IMR-90 (cell line): Measurements from ENCODE around the gene GPC4. TPM values are rescaled to one million over a fixed set of nuclear protein-coding genes. Genes with fewer than 3 reads are reported as not detected.

Source experiments
- ATAC-seq: fragments of 200-7000 bp; cut with Tn5 transposase; 2 replicates; pipeline ENCODE4 v1.9.1; 2020; ENCODE audit warnings: low read depth, mild to moderate bottlenecking, moderate library complexity
- BruUV-seq: library from RNA; stranded (reverse); fragments of 400-500 nt; replicated peaks from 2 replicates; lab custom pipeline; 2021; lab: Mats Ljungman, UMichigan
- CTCF ChIA-PET: fragments of 300-600 bp; formaldehyde crosslinking; extraction: SDS; loops from one replicate; lab custom pipeline; 2021; ENCODE audit warnings: antibody characterized with exemption; lab: Yijun Ruan, JAX
- POLR2A ChIA-PET: fragments of 300-600 bp; sonication (Branson Sonifier 250); formaldehyde crosslinking; loops from one replicate; lab custom pipeline; 2022; ENCODE audit warnings: antibody characterized with exemption; ENCODE audit not compliant: unreplicated experiment; lab: Charles Lee
- DNase-seq: peaks from one replicate; pipeline ENCODE4 v3.0.0; 2013
- H2AFZ ChIP-seq: replicated peaks from 2 replicates; pipeline ENCODE3; 2013; ENCODE audit warnings: low read length, mild to moderate bottlenecking; ENCODE audit not compliant: poor library complexity
- H2AK5ac ChIP-seq: 2 replicates; pipeline ENCODE4 v1.6.1; 2013; ENCODE audit warnings: low read depth, low read length, inconsistent platforms
- H2AK9ac ChIP-seq: replicated peaks from 2 replicates; pipeline ENCODE3; 2013; ENCODE audit warnings: mild to moderate bottlenecking, low read depth, low read length, moderate library complexity; ENCODE audit not compliant: poor library complexity
- H2BK120ac ChIP-seq: 2 replicates; pipeline ENCODE4 v1.6.1; 2013; ENCODE audit warnings: low read depth, low read length, inconsistent platforms
- H2BK15ac ChIP-seq: 3 replicates; pipeline ENCODE4 v1.6.1; 2013; ENCODE audit warnings: low read depth, low read length, inconsistent platforms
- H2BK20ac ChIP-seq: 2 replicates; pipeline ENCODE4 v1.6.1; 2013; ENCODE audit warnings: low read depth, mild to moderate bottlenecking, inconsistent platforms, low read length, moderate library complexity
- H2BK5ac ChIP-seq: 2 replicates; pipeline ENCODE4 v1.6.1; 2013; ENCODE audit warnings: mild to moderate bottlenecking, low read depth, low read length, inconsistent platforms; ENCODE audit not compliant: poor library complexity, severe bottlenecking
- H3K14ac ChIP-seq: replicated peaks from 2 replicates; pipeline ENCODE4 v1.6.1; 2013; ENCODE audit warnings: low read depth, low read length, inconsistent platforms
- H3K18ac ChIP-seq: 2 replicates; pipeline ENCODE4 v1.6.1; 2013; ENCODE audit warnings: low read depth, low read length, control low read depth
- H3K23ac ChIP-seq: 2 replicates; pipeline ENCODE4 v1.6.1; 2013; ENCODE audit warnings: low read depth, low read length, inconsistent platforms
- H3K27ac ChIP-seq: 2 replicates; pipeline ENCODE4 v1.5.1; 2013; ENCODE audit warnings: mild to moderate bottlenecking, control low read depth, low read length; ENCODE audit not compliant: insufficient read depth
- H3K27me3 ChIP-seq: 2 replicates; pipeline ENCODE4 v1.6.1; 2013; ENCODE audit warnings: low read length; ENCODE audit not compliant: control insufficient read depth, insufficient read depth
- H3K36me3 ChIP-seq: 2 replicates; pipeline ENCODE4 v1.6.1; 2013; ENCODE audit warnings: low read length, mixed read lengths; ENCODE audit not compliant: control insufficient read depth, insufficient read depth
- H3K4ac ChIP-seq: 2 replicates; pipeline ENCODE4 v1.6.1; 2013; ENCODE audit warnings: low read depth, low read length, inconsistent platforms
- H3K4me1 ChIP-seq: 2 replicates; pipeline ENCODE4 v1.6.1; 2013; ENCODE audit warnings: low read length, mixed read lengths; ENCODE audit not compliant: control insufficient read depth, insufficient read depth
- H3K4me2 ChIP-seq: 2 replicates; pipeline ENCODE4 v1.6.1; 2013; ENCODE audit warnings: low read depth, mild to moderate bottlenecking, control low read depth, low read length, moderate library complexity
- H3K4me3 ChIP-seq: 2 replicates; pipeline ENCODE4 v1.5.1; 2013; ENCODE audit warnings: low read depth, mild to moderate bottlenecking, control low read depth, low read length, moderate library complexity; ENCODE audit not compliant: insufficient read depth
- H3K56ac ChIP-seq: 2 replicates; pipeline ENCODE4 v1.6.1; 2013; ENCODE audit warnings: low read length, inconsistent platforms; ENCODE audit not compliant: insufficient read depth; ENCODE audit errors: extremely low read depth
- H3K79me1 ChIP-seq, 2 experiments: 2 replicates each; pipeline ENCODE4 v1.6.1; 2013; ENCODE audit warnings: low read length in 2 of 2, inconsistent platforms in 1 of 2, low read depth in 1 of 2
- H3K9ac ChIP-seq: 2 replicates; pipeline ENCODE4 v1.6.1; 2013; ENCODE audit warnings: low read depth, low read length, control low read depth
- H3K9me1 ChIP-seq: 2 replicates; pipeline ENCODE4 v1.6.1; 2013; ENCODE audit warnings: low read length, inconsistent platforms; ENCODE audit not compliant: insufficient read depth
- H3K9me3 ChIP-seq: 2 replicates; pipeline ENCODE4 v1.6.1; 2013; ENCODE audit warnings: low read length; ENCODE audit not compliant: control insufficient read depth, insufficient read depth
- H4K20me1 ChIP-seq: 2 replicates; pipeline ENCODE4 v1.6.1; 2013; ENCODE audit warnings: low read length, inconsistent platforms; ENCODE audit not compliant: insufficient read depth
- H4K5ac ChIP-seq: 2 replicates; pipeline ENCODE4 v1.6.1; 2013; ENCODE audit warnings: mild to moderate bottlenecking, low read depth, low read length, control low read depth
- H4K8ac ChIP-seq, 2 experiments: 2 replicates each; pipeline ENCODE4 v1.6.1; 2013; ENCODE audit warnings: low read depth in 2 of 2, low read length in 2 of 2, control low read depth in 1 of 2, inconsistent platforms in 1 of 2
- H4K91ac ChIP-seq: 2 replicates; pipeline ENCODE4 v1.6.1; 2013; ENCODE audit warnings: low read depth, low read length, inconsistent platforms; ENCODE audit not compliant: insufficient read depth
- BHLHE40 ChIP-seq: fragments of 150-350 bp; IDR thresholded peaks from 2 replicates; pipeline ENCODE4 v1.6.1; 2016; ENCODE audit warnings: mild to moderate bottlenecking, low read depth, low read length
- CTCF ChIP-seq: conservative IDR thresholded peaks from 2 replicates; pipeline ENCODE4 v1.5.1; 2012; ENCODE audit warnings: mild to moderate bottlenecking, low read depth, low read length, improper control_type of control experiment
- MAFK ChIP-seq: IDR thresholded peaks from 2 replicates; pipeline ENCODE4 v1.6.1; 2012; ENCODE audit warnings: low read depth, low read length, improper control_type of control experiment
- POLR2A ChIP-seq: IDR thresholded peaks from 2 replicates; pipeline ENCODE4 v1.6.1; 2012; ENCODE audit warnings: mild to moderate bottlenecking, low read depth, low read length
- RFX5 ChIP-seq: IDR thresholded peaks from 2 replicates; pipeline ENCODE4 v1.8.0; 2012; ENCODE audit warnings: low read depth, mild to moderate bottlenecking, low read length, moderate library complexity
- WGBS, 2 experiments: methylation state at CpG; one replicate each; pipeline versions ENCODE4 v1.1.5 to v1.1.7; 2013; ENCODE audit warnings: missing lambda C conversion rate in 2 of 2; ENCODE audit not compliant: insufficient read length in 1 of 2; ENCODE audit errors: extremely low coverage in 2 of 2; 5-methylcytosine and 5-hydroxymethylcytosine counted together
- dilution Hi-C: fragments of 300-500 bp; cut with HindIII; formaldehyde crosslinking; loops from one replicate; pipeline ENCODE4 v1.14.3; 2018; ENCODE audit warnings: low sequenced_read_pairs; ENCODE audit not compliant: unreplicated experiment
- in situ Hi-C: fragments of 300-500 bp; cut with MboI; formaldehyde crosslinking; loops from 3 replicates; pipeline ENCODE4 v1.14.3; 2019; ENCODE audit warnings: low sequenced_read_pairs, inconsistent platforms, mixed read lengths
- intact Hi-C: fragments of 100-400 bp; cut with micrococcal nuclease; formaldehyde crosslinking; loops from 2 replicates; pipeline ENCODE4 v1.10.0; 2022
- polyA plus RNA-seq, 3 experiments: library from polyadenylated mRNA; depleted of rRNA; stranded (reverse); fragments of >200 nt; gene quantifications; 2 replicates each; pipeline ENCODE4 v1.2.3, GENCODE V29; 2012; ENCODE audit warnings: low replicate concordance in 1 of 3
- total RNA-seq: library from RNA; depleted of rRNA; stranded (reverse); fragments of >200 nt; gene quantifications from 2 replicates; pipeline ENCODE4 v1.2.3, GENCODE V29; 2012

GPC4 gene
- total and polyA plus RNA-seq, 2 of the 4 experiments (the other 2 are of a cell fraction): 0.54 to 1.6 TPM

GRCh38 chrX:133321451-133321850 is 93.8 kb downstream of the GPC4 start:
- no TSS peak for BruUV-seq
- in situ Hi-C loops: no loop called here

More at GRCh38 chrX:133321451-133321850, 93.8 kb downstream of the GPC4 start:
- DNase-seq (no peak), ATAC-seq (no peak)
- TF ChIP-seq BHLHE40 (no peak), POLR2A (no peak), CTCF (no peak), MAFK (no peak), RFX5 (no peak)
- H3K23ac ChIP-seq: no peak overlapping the region
- H3K9me3 ChIP-seq: no peaks in the 10 kb centered on the region
- WGBS, 2 experiments: no CpG with 5 or more reads among the region's 1 CpG
- no peak overlapping the region for H3K9ac ChIP-seq
- no peak overlapping the region for H3K18ac ChIP-seq
- H3K27ac ChIP-seq: no peak overlapping the region
- H2BK120ac ChIP-seq: no peak overlapping the region
- no peak overlapping the region for H2BK15ac ChIP-seq
- H2AK9ac ChIP-seq: no peak overlapping the region
- H3K79me1 ChIP-seq: no peaks in the 10 kb centered on the region
- peaks cover 3% of the 10 kb centered on the region; the same call in 1 of the 2 replicates for H3K27me3 ChIP-seq
- H2BK20ac ChIP-seq: no peak overlapping the region
- no peak overlapping the region for H2AK5ac ChIP-seq
- CTCF ChIA-PET: no interaction called here
- POLR2A ChIA-PET: no interaction called here
- H3K4me3 ChIP-seq: no peak overlapping the region
- H3K4ac ChIP-seq: no peak overlapping the region
- dilution Hi-C loops (no loop called here), intact Hi-C loops (no loop called here)
- no peaks in the 10 kb centered on the region for H4K20me1 ChIP-seq
- no peak overlapping the region for H4K91ac ChIP-seq
- no peak overlapping the region for H2AFZ ChIP-seq
- no peaks in the 10 kb centered on the region; the same call in 1 of the 2 replicates for H3K4me1 ChIP-seq
- H3K4me2 ChIP-seq: no peak overlapping the region
- H4K5ac ChIP-seq: no peak overlapping the region
- H3K56ac ChIP-seq: no peak overlapping the region
- no peak overlapping the region for H4K8ac ChIP-seq
- H3K36me3 ChIP-seq: 0 out of 2 replicates have a peak, but pooled peaks cover 1% of the 10 kb centered on the region
- no peak overlapping the region for H2BK5ac ChIP-seq
- H3K9me1 ChIP-seq: no peaks in the 10 kb centered on the region
- H3K14ac ChIP-seq: no peak overlapping the region
